Measurements from ENCODE around the gene SRMS.

SRMS gene

GRCh38 chr20:63567136-63567385, 19.5 kb upstream of the SRMS start:
- TF ChIP-seq, protein P1, sequence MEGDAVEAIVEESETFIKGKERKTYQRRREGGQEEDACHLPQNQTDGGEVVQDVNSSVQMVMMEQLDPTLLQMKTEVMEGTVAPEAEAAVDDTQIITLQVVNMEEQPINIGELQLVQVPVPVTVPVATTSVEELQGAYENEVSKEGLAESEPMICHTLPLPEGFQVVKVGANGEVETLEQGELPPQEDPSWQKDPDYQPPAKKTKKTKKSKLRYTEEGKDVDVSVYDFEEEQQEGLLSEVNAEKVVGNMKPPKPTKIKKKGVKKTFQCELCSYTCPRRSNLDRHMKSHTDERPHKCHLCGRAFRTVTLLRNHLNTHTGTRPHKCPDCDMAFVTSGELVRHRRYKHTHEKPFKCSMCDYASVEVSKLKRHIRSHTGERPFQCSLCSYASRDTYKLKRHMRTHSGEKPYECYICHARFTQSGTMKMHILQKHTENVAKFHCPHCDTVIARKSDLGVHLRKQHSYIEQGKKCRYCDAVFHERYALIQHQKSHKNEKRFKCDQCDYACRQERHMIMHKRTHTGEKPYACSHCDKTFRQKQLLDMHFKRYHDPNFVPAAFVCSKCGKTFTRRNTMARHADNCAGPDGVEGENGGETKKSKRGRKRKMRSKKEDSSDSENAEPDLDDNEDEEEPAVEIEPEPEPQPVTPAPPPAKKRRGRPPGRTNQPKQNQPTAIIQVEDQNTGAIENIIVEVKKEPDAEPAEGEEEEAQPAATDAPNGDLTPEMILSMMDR (IDR thresholded peaks at IDR 0.05; ENCODE audit: insufficient read depth, low read depth, low read length, missing control alignments) = no peak
- no peak overlapping the region for H3K4me3 ChIP-seq (ENCODE audit: low read depth, low read length)
- DNase-seq (ENCODE audit: low read depth) = peak; percentile 30

DNA sequence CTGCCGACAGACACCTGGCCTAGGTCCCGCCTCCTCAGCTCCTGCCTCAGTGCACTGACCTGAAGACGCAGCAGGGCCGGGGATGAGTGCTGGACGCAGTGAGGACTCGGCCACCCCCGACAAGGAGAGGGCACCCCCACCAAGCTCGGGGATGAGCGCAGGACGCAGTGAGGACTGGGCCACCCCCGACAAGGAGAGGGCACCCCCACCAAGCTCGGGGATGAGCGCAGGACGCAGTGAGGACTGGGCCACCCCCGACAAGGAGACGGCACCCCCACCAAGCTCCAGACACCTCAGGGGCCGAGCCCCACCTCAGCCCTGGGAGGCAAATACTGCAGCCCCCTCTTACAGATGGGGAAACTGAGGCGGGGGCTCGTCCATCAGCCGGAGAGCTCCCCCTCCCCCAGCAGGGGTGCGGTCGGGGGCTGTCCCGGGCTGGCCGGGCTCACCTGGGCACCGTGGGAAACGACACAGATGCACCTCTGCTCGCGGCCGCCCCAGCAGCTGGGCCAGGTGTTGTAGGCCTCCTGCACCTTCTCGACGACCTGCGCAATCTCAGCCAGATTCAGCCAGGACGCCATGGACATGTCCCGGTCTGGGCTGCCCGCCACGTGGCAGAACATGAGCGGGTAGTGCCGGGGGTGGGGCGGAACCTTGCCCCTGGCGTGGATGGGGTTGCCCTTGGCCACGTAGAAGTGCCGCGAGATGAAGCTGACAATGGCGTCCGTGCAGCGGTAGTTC, 19.0 kb upstream of the SRMS start:
- no peak for DNase-seq (ENCODE audit: low read depth)

DNA sequence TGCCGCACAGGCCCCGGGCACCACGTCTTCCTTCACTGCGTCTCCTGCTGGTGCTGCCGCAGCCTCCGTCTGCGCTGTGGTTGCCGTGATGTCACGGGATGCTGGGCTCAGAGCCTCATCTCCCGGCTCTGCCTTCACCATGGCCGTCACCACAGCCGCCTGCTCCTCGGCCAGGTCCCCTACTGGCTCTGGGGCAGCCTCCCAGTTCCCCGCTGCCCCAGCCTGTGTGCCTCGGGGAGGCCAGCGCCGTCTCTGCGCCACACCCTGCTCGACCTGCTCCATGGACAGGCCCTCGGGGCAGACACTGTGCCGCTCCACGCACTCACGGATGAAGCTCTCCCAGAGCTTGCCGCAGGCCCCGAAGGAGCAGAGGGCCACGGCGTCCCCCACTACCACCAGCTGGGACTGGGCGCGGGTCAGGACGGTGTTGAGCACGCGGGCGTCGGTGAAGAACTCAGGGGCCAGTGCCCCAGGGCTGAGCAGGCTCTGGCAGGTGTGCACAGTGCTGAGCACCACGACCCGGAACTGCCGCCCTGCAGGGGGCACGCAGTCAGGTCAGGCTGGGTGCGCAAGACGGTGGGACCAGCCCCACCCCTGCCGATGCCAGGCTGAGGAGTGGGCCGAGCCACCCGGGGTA, 18.3 kb upstream of the SRMS start:
- no peak overlapping the region for H3K4me3 ChIP-seq (ENCODE audit: low read depth, low read length)
- TF ChIP-seq, protein P1 (IDR thresholded peaks at IDR 0.05; ENCODE audit: insufficient read depth, low read depth, low read length, missing control alignments) = no peak
- DNase-seq (ENCODE audit: low read depth) = no peak

More for the DNA sequence above, 19.0 kb upstream of the SRMS start:
- TF ChIP-seq, protein P1 (IDR thresholded peaks at IDR 0.05; ENCODE audit: insufficient read depth, low read depth, low read length, missing control alignments) = no peak
- H3K4me3 ChIP-seq (ENCODE audit: low read depth, low read length) = no peak overlapping the region

- no peak overlapping the region for H3K4me3 ChIP-seq (ENCODE audit: low read depth, low read length)
- TF ChIP-seq, protein P1 (IDR thresholded peaks at IDR 0.05; ENCODE audit: insufficient read depth, low read depth, low read length, missing control alignments) = no peak
- no peak for DNase-seq (ENCODE audit: low read depth)
These were observed 17.6 kb upstream of the SRMS start for GRCh38 chr20:63565021-63565698.

DNA sequence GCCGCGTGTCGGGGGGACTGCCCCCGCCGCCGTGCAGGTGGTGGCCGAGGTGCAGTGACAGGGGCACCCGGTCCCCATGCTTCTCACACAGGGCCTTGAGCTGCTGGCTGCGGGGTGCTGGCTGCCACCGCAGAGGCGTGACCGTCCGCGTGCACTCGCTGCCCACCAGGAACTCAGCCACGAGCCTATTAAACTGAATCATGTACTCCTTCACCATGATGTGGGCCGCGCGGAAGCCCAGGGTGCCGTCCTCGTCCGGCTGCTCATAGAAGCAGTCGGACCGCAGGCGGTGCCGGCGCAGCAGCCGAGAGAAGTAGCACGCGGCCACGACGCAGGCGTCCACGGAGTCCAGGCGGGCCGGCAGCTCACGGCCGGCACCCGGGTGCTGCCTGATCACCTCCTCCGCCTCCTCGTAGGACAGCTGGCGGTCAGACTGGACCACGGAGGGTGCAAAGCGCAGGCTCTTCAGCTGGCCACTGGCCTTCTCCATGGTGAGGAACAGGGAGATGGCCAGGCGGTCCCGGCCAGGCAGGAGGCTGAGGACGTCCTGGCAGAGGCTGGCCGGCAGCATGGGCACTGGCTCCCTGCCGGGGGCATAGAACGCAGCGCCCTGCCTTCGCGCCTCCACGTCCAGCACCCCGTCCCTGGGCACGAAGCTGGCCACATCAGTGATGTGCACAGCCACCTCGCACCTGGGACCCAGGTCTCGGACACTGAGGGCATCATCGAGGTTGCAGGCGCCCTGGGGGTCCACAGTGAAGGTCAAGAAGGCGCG, 16.7 kb upstream of the SRMS start:
- no peak for DNase-seq (ENCODE audit: low read depth)
- H3K4me3 ChIP-seq (ENCODE audit: low read depth, low read length) = no peak overlapping the region
- TF ChIP-seq, protein P1 (IDR thresholded peaks at IDR 0.05; ENCODE audit: insufficient read depth, low read depth, low read length, missing control alignments) = no peak

DNA sequence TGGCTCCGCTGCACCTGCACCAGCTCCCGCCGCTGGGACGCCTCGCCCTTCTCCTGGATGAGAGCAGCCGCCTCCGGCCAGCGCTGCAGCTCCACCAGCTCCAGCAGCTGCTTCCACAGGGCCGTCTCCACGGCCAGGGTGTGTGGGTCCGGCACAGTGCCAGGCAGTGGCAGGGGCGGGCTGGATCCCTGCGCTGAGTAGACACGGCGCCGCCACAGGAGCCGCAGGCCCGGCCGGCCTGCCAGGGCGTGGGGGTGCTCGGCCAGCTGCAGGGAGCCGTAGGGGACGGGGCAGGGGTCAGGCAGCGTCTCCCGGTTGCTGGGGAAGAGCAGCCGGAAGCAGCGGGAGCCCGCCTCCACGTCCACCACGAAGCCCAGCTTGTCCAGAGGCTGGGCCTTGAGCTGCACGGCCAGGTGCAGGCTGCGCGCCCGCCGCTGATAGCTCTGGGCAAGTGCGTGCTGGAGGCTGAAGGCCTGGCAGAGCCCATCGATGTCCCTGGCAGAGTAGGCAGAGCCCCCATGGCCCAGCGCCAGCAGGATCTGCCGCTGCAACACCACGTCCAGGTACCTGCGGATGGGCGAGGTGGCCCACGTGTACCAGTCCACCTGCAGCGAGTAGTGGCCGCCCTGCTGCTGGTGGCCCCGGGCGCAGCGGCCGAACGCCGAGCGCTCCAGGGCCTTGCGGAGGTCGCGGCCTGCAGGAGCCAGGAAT, 15.8 kb upstream of the SRMS start:
- TF ChIP-seq, protein P1 (IDR thresholded peaks at IDR 0.05; ENCODE audit: insufficient read depth, low read depth, low read length, missing control alignments) = no peak
- no peak for DNase-seq (ENCODE audit: low read depth)
- no peak overlapping the region for H3K4me3 ChIP-seq (ENCODE audit: low read depth, low read length)

Data from GM12865 (cell line).